Activated naive CD4-positive, alpha-beta T cell treated with Interleukin-2 at 50 U/mL for 16 hours (primary cell): ENCODE results near the gene GNRHR.

Experiments
- DNase-seq: peaks from one replicate; pipeline ENCODE4 v3.0.0-alpha.2; 2020

The GNRHR gene

GRCh38 chr4:67697860-67698687 is 56.1 kb downstream of the GNRHR start:
- no peak for DNase-seq

GRCh38 chr4:67696061-67696460 is 58.1 kb downstream of the GNRHR start:
- no peak for DNase-seq

DNA sequence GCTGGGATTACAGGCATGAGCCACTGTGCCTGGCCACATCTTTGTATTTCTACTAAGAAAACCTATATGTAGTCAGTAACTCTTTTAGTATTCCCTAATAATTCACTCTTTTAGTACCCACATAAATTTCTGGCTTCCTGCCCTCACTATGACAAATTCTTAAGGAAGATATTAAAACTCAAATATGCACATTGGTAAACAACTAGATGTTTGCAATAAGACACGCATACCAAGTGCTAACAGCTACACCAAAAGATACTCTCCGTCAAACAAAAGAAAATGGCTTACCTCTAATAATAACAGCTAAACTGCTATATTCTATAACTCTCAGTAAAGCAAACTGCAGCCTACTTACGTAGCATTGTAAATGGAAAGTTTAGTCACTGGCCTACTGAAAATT is 59.5 kb downstream of the GNRHR start:
- no peak for DNase-seq

GRCh38 chr4:67691328-67691727 is 62.9 kb downstream of the GNRHR start:
- DNase-seq = no peak
